ENCODE data around the gene HABP2. TPM values are rescaled to one million over a fixed set of nuclear protein-coding genes. Genes with fewer than 3 reads are reported as not detected.

HABP2 gene
- total RNA-seq, 1 experiment from 2014 or later, result not detected

DNA sequence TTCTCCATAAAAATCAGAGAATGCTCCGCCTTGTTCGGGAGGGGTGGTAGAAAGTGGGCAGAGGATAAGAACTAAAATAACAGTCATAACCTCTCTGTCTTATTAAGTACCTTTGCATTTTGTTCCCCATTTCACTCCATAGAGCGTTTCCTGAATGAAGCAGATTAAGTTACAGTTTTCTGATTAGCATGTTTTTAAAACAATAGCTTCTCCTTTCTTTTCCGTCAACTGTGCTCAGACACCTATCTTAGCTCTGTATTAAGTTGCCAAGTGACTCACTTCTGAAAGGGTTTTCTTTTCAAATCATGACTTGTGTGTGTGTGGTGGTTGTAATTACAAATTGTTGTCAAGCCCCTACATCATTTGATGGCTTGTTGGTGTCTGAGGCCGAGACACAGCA is 1.4 kb downstream of the HABP2 start:
- no peaks in the 10 kb centered on the region for H4K20me1 ChIP-seq (ENCODE audit: low read length)
- no peaks in the 10 kb centered on the region for H3K79me2 ChIP-seq (ENCODE audit: low read length)
- CTCF ChIA-PET, result no interaction called here
- H3K9me2 ChIP-seq (replicated peaks; ENCODE audit: low read length), result no peaks in the 10 kb centered on the region
- DNase-seq (no peak), ATAC-seq (no peak)
- intact Hi-C loops (cut with micrococcal nuclease), result no loop called here
- H3K9ac ChIP-seq (ENCODE audit: low read length), result no peak overlapping the region
- H3K36me3 ChIP-seq (ENCODE audit: low read depth, low read length), result no peaks in the 10 kb centered on the region
- no peak overlapping the region for H3K4me3 ChIP-seq (ENCODE audit: low read length)
- TF ChIP-seq CTCF (conservative IDR thresholded peaks at IDR 0.05; ENCODE audit: low read depth, low read length) (no peak), EZH2phosphoT487 (IDR thresholded peaks at IDR 0.05; ENCODE audit: borderline replicate concordance, low read length) (no peak)
- no peak overlapping the region for H3K27ac ChIP-seq (ENCODE audit: low read length)
- H3F3A ChIP-seq (ENCODE audit: low read length, unreplicated experiment), result no peaks in the 10 kb centered on the region
- H3K4me2 ChIP-seq (ENCODE audit: low read length), result no peak overlapping the region
- no peak overlapping the region for H2AFZ ChIP-seq (ENCODE audit: low read length)
- POLR2A ChIA-PET (ENCODE audit: unreplicated experiment), result no interaction called here
- H3K4me1 ChIP-seq (ENCODE audit: insufficient read depth, low read length), result no peaks in the 10 kb centered on the region; the same call in 1 of the 2 replicates
- no peaks in the 10 kb centered on the region for H3K9me3 ChIP-seq (ENCODE audit: low read length)
- no TSS peak for BruUV-seq (replicated peaks)
- H3K27me3 ChIP-seq (ENCODE audit: low read length), result no peaks in the 10 kb centered on the region

- Histone ChIP-seq H3K9ac (ENCODE audit: low read length) (no peak overlapping the region), H3K9me3 (ENCODE audit: low read length) (no peaks in the 10 kb centered on the region), H3K4me3 (ENCODE audit: low read length) (no peak overlapping the region), H3K4me2 (ENCODE audit: low read length) (no peak overlapping the region), H3F3A (ENCODE audit: low read length, unreplicated experiment) (no peaks in the 10 kb centered on the region), H3K27me3 (ENCODE audit: low read length) (no peaks in the 10 kb centered on the region), H3K4me1 (ENCODE audit: insufficient read depth, low read length) (no peaks in the 10 kb centered on the region; the same call in 1 of the 2 replicates), H3K27ac (ENCODE audit: low read length) (no peak overlapping the region), H4K20me1 (ENCODE audit: low read length) (no peaks in the 10 kb centered on the region), H3K9me2 (replicated peaks; ENCODE audit: low read length) (no peaks in the 10 kb centered on the region), H3K36me3 (ENCODE audit: low read depth, low read length) (no peaks in the 10 kb centered on the region), H3K79me2 (ENCODE audit: low read length) (no peaks in the 10 kb centered on the region), H2AFZ (ENCODE audit: low read length) (no peak overlapping the region)
- intact Hi-C loops (cut with micrococcal nuclease), result no loop called here
- ChIA-PET POLR2A (ENCODE audit: unreplicated experiment) (no interaction called here), CTCF (no interaction called here)
- no TSS peak for BruUV-seq (replicated peaks)
- ATAC-seq (no peak), DNase-seq (no peak)
- no peak for TF ChIP-seq CTCF (conservative IDR thresholded peaks at IDR 0.05; ENCODE audit: low read depth, low read length)
- no peak for TF ChIP-seq EZH2 (IDR thresholded peaks at IDR 0.05; ENCODE audit: low read length, unreplicated experiment)
- TF ChIP-seq EZH2phosphoT487 (IDR thresholded peaks at IDR 0.05; ENCODE audit: borderline replicate concordance, low read length), result no peak
These were observed 2.4 kb downstream of the HABP2 start for GRCh38 chr10:113555245-113555644.

GRCh38 chr10:113555751-113556150 is 2.9 kb downstream of the HABP2 start:
- no peaks in the 10 kb centered on the region for H3K79me2 ChIP-seq (ENCODE audit: low read length)
- H3K27me3 ChIP-seq (ENCODE audit: low read length), result no peaks in the 10 kb centered on the region
- DNase-seq (no peak), ATAC-seq (no peak)
- no peak overlapping the region for H3K4me2 ChIP-seq (ENCODE audit: low read length)
- no peaks in the 10 kb centered on the region for H4K20me1 ChIP-seq (ENCODE audit: low read length)
- no peak overlapping the region for H3K4me3 ChIP-seq (ENCODE audit: low read length)
- H3K9me2 ChIP-seq (replicated peaks; ENCODE audit: low read length), result no peaks in the 10 kb centered on the region
- intact Hi-C loops (cut with micrococcal nuclease), result no loop called here
- POLR2A ChIA-PET (ENCODE audit: unreplicated experiment), result no interaction called here
- H3K36me3 ChIP-seq (ENCODE audit: low read depth, low read length), result no peaks in the 10 kb centered on the region
- no peak overlapping the region for H3K27ac ChIP-seq (ENCODE audit: low read length)
- H3K9me3 ChIP-seq (ENCODE audit: low read length), result no peaks in the 10 kb centered on the region
- H3K9ac ChIP-seq (ENCODE audit: low read length), result no peak overlapping the region
- no peaks in the 10 kb centered on the region; the same call in 1 of the 2 replicates for H3K4me1 ChIP-seq (ENCODE audit: insufficient read depth, low read length)
- no peak overlapping the region for H2AFZ ChIP-seq (ENCODE audit: low read length)
- TF ChIP-seq EZH2phosphoT487 (IDR thresholded peaks at IDR 0.05; ENCODE audit: borderline replicate concordance, low read length) (no peak), EZH2 (IDR thresholded peaks at IDR 0.05; ENCODE audit: low read length, unreplicated experiment) (no peak), CTCF (conservative IDR thresholded peaks at IDR 0.05; ENCODE audit: low read depth, low read length) (no peak)
- CTCF ChIA-PET, result no interaction called here
- no TSS peak for BruUV-seq (replicated peaks)
- H3F3A ChIP-seq (ENCODE audit: low read length, unreplicated experiment), result no peaks in the 10 kb centered on the region

Measured in PC-3 (cell line).